Smooth muscle cell of the umbilical artery (primary cell): ENCODE measurements around the gene ETV5. TPM values are rescaled to one million over a fixed set of nuclear protein-coding genes. Genes with fewer than 3 reads are reported as not detected.

ENCODE experiments used
- total RNA-seq: library from RNA; depleted of rRNA; stranded (reverse); fragments of >200 nt; gene quantifications from 2 replicates; pipeline ENCODE4 v1.2.3, GENCODE V29; 2014

Gene ETV5
- total RNA-seq, result 37.7 and 58.2 TPM in 2 replicates

DNA sequence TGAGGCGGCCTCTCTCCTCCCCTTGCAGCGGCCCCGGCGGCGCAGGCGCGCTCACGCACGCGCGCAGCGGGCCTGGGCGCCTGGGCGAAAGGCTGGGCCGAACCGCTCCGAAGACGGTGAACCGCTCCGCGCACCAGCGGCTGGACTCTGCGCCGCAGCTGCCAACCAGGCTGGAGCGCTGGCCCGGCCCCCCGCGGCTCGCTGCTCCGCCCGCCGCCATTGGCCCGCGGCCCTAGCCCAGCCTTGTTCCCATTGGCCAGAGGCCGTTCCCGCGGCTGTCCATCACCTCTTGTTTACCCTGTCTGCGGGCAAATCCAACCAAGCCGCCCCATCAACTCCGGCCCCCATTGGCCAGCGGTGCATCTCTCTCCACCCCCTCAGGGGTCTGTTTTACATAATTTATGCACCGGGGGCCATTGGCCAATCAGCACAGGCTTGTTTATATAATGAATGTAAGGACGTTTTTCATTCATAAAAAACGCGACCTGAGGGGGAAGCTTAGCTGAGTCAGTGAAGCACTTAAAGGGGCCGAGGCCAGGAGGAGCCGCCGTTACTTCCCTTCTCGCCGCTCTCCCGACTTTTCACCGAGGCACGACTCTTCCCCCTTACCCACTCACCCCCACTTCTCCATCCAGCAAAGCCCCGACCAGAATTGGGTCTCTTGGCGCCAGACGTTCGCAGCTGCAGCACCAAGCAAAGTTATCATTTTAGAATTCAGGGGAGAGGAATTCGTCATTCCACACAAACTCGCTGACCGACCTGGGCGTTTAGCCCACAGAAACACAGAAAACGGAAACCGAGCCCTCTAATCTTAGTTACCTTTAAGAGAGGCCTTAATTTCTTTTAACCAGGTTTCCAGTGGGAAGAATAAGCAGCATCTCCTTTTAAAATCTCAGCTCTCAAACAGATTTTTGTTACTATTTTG is at the start of gene ETV5:
ETV5 (minus strand) TSS at position 149 of the 925 bp plus-strand sequence. CDS start 3,221 bp downstream, outside the sequence.

Other genes with a start within 250 kb of the ETV5 start
- 139 and 153 TPM in 2 replicates for gene TRA2B, start 171.1 kb downstream of the ETV5 start, total RNA-seq